PC-3 (cell line): ENCODE results near the gene PLAAT4. TPM values are rescaled to one million over a fixed set of nuclear protein-coding genes. Genes with fewer than 3 reads are reported as not detected.
"Not testable (repeated sequence)": the region's sequence is repeated elsewhere in the genome, so short reads cannot be mapped to it uniquely, and the experiment has no call there.

Experiments
- ATAC-seq: fragments of 200-7000 bp; cut with Tn5 transposase; 2 replicates; pipeline ENCODE4 v1.9.1; 2020; ENCODE audit warnings: mild to moderate bottlenecking, moderate library complexity
- BruUV-seq: library from RNA; stranded (reverse); fragments of 400-500 nt; replicated peaks from 2 replicates; lab custom pipeline; 2021; lab: Mats Ljungman, UMichigan
- CTCF ChIA-PET: fragments of 300-600 bp; sonication (Branson Sonifier 250); formaldehyde crosslinking; loops from one replicate; lab custom pipeline; 2022; ENCODE audit warnings: antibody characterized with exemption; lab: Charles Lee
- POLR2A ChIA-PET: fragments of 300-600 bp; sonication (Branson Sonifier 250); formaldehyde crosslinking; loops from one replicate; lab custom pipeline; 2022; ENCODE audit warnings: antibody characterized with exemption; ENCODE audit not compliant: unreplicated experiment; lab: Charles Lee
- DNase-seq: peaks from one replicate; pipeline ENCODE4 v3.0.0-alpha.2; 2015
- H2AFZ ChIP-seq: fragments of 300-600 bp; sonication (generic); 2 replicates; pipeline ENCODE4 v1.6.0; 2016; ENCODE audit warnings: antibody characterized with exemption, low read length
- H3F3A ChIP-seq: fragments of 300-600 bp; sonication (generic); one replicate; pipeline ENCODE4 v1.6.0; 2017; ENCODE audit warnings: antibody characterized with exemption, low read length, control low read depth, mild to moderate bottlenecking; ENCODE audit not compliant: unreplicated experiment
- H3K27ac ChIP-seq: fragments of 300-600 bp; sonication (generic); 2 replicates; pipeline ENCODE4 v1.5.1; 2016; ENCODE audit warnings: mild to moderate bottlenecking, low read length
- H3K27me3 ChIP-seq: fragments of 300-600 bp; sonication (generic); 2 replicates; pipeline ENCODE4 v1.6.1; 2016; ENCODE audit warnings: low read length, mixed read lengths
- H3K36me3 ChIP-seq: fragments of 300-600 bp; sonication (generic); 2 replicates; pipeline ENCODE4 v1.6.1; 2016; ENCODE audit warnings: low read depth, mixed run types, low read length, mixed read lengths
- H3K4me1 ChIP-seq: fragments of 300-600 bp; sonication (generic); 2 replicates; pipeline ENCODE4 v1.5.1; 2016; ENCODE audit warnings: low read length; ENCODE audit not compliant: insufficient read depth
- H3K4me2 ChIP-seq: fragments of 300-600 bp; sonication (generic); 2 replicates; pipeline ENCODE4 v1.6.0; 2016; ENCODE audit warnings: low read length
- H3K4me3 ChIP-seq: fragments of 300-600 bp; sonication (generic); 2 replicates; pipeline ENCODE4 v1.5.1; 2016; ENCODE audit warnings: mild to moderate bottlenecking, low read length, mixed read lengths
- H3K79me2 ChIP-seq: fragments of 300-600 bp; sonication (generic); 2 replicates; pipeline ENCODE4 v1.6.1; 2017; ENCODE audit warnings: low read length, mixed read lengths
- H3K9ac ChIP-seq: fragments of 300-600 bp; sonication (generic); 2 replicates; pipeline ENCODE4 v1.6.0; 2016; ENCODE audit warnings: mild to moderate bottlenecking, low read length
- H3K9me2 ChIP-seq: fragments of 300-600 bp; sonication (generic); replicated peaks from 2 replicates; pipeline ENCODE4 v1.6.1; 2016; ENCODE audit warnings: mixed run types, low read length, mixed read lengths
- H3K9me3 ChIP-seq: fragments of 300-600 bp; sonication (generic); 2 replicates; pipeline ENCODE4 v1.6.1; 2016; ENCODE audit warnings: low read length, mixed read lengths
- H4K20me1 ChIP-seq: fragments of 300-600 bp; sonication (generic); 2 replicates; pipeline ENCODE4 v1.6.1; 2016; ENCODE audit warnings: low read length, mixed read lengths
- EZH2 ChIP-seq: fragments of 300-600 bp; sonication (generic); IDR thresholded peaks from one replicate; pipeline ENCODE4 v1.6.1; 2017; ENCODE audit warnings: antibody characterized with exemption, mild to moderate bottlenecking, low read length; ENCODE audit not compliant: unreplicated experiment
- EZH2phosphoT487 ChIP-seq: fragments of 300-600 bp; sonication (generic); IDR thresholded peaks from 2 replicates; pipeline ENCODE4 v1.6.1; 2018; ENCODE audit warnings: mild to moderate bottlenecking, antibody characterized with exemption, low read length, borderline replicate concordance
- intact Hi-C: fragments of 100-400 bp; cut with micrococcal nuclease; formaldehyde crosslinking; loops from 2 replicates; pipeline ENCODE4 v1.9.0; 2023
- total RNA-seq: library from RNA; depleted of rRNA; stranded (reverse); fragments of >200 nt; gene quantifications from 2 replicates; pipeline ENCODE4 v1.2.3, GENCODE V29; 2014
- TF ChIP-seq, protein P1 (sequence below): fragments of 300-600 bp; sonication (generic); conservative IDR thresholded peaks from 2 replicates; pipeline ENCODE4 v1.5.1; 2017; ENCODE audit warnings: antibody characterized with exemption, low read depth, mild to moderate bottlenecking, low read length

The PLAAT4 gene
- total RNA-seq, 1 experiment from 2014 or later: 5.4 TPM

DNA sequence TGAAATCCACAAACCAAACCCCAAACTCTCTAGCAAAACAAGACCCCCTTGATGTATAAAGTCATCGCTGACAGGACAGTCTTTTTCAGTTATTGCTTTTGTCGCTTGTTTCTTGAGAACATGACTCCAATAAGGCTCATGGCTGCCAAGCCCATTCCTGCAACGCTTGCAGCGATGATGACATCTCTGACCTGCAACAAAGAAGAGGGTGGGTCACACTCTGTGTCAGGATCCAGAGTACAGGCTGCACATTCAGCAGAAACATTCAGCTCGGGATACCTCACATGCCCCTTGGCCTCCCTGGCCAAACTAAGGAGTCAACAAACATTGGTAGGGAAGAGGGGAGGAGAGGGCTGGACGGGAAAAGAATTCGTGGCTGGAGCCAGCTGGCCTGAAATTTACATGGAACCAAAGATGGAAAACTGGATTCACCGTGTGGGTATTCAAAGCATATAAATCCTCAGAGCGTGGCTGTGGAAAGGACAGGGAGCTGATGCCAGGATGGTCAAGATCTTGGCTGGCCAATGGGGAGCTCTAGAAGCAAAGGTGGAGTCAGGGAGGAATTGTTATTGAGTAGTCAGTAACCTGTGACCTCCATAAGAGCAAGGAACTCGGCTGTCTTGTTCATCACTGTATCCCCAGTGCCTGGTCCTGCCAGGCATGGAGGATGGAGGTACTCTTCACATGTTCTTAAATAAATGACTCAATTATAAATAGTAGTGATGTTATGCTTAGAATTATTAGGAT lies 38.4 kb downstream of the PLAAT4 start:
- H3K36me3 ChIP-seq: peaks cover 9% of the 10 kb centered on the region
- H3K9ac ChIP-seq: no peak overlapping the region
- H3K4me3 ChIP-seq: no peak overlapping the region
- H2AFZ ChIP-seq: no peak overlapping the region
- H3K27me3 ChIP-seq: no peaks in the 10 kb centered on the region
- DNase-seq: no peak
- no peaks in the 10 kb centered on the region for H3F3A ChIP-seq
- no peak for ATAC-seq
- TF ChIP-seq, protein P1, sequence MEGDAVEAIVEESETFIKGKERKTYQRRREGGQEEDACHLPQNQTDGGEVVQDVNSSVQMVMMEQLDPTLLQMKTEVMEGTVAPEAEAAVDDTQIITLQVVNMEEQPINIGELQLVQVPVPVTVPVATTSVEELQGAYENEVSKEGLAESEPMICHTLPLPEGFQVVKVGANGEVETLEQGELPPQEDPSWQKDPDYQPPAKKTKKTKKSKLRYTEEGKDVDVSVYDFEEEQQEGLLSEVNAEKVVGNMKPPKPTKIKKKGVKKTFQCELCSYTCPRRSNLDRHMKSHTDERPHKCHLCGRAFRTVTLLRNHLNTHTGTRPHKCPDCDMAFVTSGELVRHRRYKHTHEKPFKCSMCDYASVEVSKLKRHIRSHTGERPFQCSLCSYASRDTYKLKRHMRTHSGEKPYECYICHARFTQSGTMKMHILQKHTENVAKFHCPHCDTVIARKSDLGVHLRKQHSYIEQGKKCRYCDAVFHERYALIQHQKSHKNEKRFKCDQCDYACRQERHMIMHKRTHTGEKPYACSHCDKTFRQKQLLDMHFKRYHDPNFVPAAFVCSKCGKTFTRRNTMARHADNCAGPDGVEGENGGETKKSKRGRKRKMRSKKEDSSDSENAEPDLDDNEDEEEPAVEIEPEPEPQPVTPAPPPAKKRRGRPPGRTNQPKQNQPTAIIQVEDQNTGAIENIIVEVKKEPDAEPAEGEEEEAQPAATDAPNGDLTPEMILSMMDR: no peak
- TF ChIP-seq EZH2: no peak
- no peak for TF ChIP-seq EZH2phosphoT487
- H3K9me3 ChIP-seq: no peaks in the 10 kb centered on the region
- H4K20me1 ChIP-seq: no peaks in the 10 kb centered on the region
- H3K79me2 ChIP-seq: no peaks in the 10 kb centered on the region
- H3K4me2 ChIP-seq: no peak overlapping the region
- H3K27ac ChIP-seq: no peak overlapping the region
- ChIA-PET POLR2A (no interaction called here), CTCF (no interaction called here)
- H3K4me1 ChIP-seq: no peaks in the 10 kb centered on the region
- no peaks in the 10 kb centered on the region for H3K9me2 ChIP-seq
- no TSS peak for BruUV-seq
- intact Hi-C loops: no loop called here

DNA sequence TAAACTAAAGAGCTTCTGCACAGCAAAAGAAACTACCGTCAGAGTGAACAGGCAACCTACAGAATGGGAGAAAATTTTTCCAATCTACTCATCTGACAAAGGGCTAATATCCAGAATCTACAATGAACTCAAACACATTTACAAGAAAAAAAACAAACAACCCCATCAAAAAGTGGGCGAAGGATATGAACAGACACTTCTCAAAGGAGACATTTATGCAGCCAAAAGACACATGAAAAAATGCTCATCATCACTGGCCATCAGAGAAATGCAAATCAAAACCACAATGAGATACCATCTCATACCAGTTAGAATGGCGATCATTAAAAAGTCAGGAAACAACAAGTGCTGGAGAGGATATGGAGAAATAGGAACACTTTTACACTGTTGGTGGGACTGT lies 42.3 kb downstream of the PLAAT4 start:
- CTCF ChIA-PET: not testable (repeated sequence)

DNA sequence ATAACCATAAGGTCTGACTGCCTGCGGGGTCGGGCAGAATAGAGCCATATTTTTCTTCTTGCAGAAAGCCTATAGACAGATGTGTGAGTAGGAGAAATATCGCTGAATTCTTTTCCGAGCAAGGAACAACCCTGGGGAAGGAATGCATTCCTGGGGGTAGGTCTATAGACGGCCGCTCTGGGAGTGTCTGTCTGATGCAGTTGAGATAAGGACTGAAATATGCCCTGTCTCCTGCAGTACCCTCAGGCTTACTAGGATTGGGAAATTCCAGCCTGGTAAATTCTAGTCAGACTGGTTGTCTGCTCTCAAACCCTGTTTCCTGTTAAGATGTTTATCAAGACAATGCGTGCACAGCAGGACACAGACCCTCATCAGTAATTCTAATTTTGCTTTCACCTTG lies 44.6 kb downstream of the PLAAT4 start:
- H3K4me2 ChIP-seq, CTCF ChIA-PET, H3K27me3 ChIP-seq, H3K9me3 ChIP-seq, H2AFZ ChIP-seq, H3K4me3 ChIP-seq, H3K9me2 ChIP-seq, H3K4me1 ChIP-seq, BruUV-seq, H3K27ac ChIP-seq, H3K9ac ChIP-seq, intact Hi-C loops, POLR2A ChIA-PET, H4K20me1 ChIP-seq, H3K79me2 ChIP-seq, DNase-seq, H3F3A ChIP-seq, ATAC-seq: not testable (repeated sequence)
- peaks cover 30% of the 10 kb centered on the region for H3K36me3 ChIP-seq

More for the DNA sequence above, 42.3 kb downstream of the PLAAT4 start:
- H3K9me3 ChIP-seq, ATAC-seq, H3K9me2 ChIP-seq, H3K27ac ChIP-seq, H3F3A ChIP-seq, BruUV-seq, H3K79me2 ChIP-seq, H3K4me1 ChIP-seq, H3K27me3 ChIP-seq, H2AFZ ChIP-seq, intact Hi-C loops, DNase-seq, H3K4me3 ChIP-seq, POLR2A ChIA-PET, H4K20me1 ChIP-seq, H3K9ac ChIP-seq, H3K4me2 ChIP-seq: not testable (repeated sequence)
- peaks cover 31% of the 10 kb centered on the region for H3K36me3 ChIP-seq

DNA sequence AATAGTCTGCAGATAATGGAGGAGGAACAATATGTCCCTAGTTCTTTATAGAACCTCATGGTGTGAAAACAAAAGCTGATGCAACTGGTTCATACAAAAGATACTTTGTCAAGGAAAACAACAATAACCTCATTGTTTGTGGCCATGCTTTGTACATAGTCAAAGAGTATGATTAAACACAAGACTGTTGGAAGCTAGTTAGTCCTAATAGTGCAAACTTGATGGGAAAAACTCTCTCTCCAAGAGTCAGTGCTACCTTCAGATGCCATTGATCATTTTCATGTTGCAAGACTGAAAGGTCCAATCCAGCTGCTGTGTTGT lies 46.7 kb downstream of the PLAAT4 start:
- H2AFZ ChIP-seq: no peak overlapping the region

More for the DNA sequence above, 46.7 kb downstream of the PLAAT4 start:
- Histone ChIP-seq H4K20me1 (no peaks in the 10 kb centered on the region), H3F3A (no peaks in the 10 kb centered on the region), H3K4me3 (no peak overlapping the region), H3K9me2 (no peaks in the 10 kb centered on the region), H3K4me2 (no peak overlapping the region), H3K9me3 (0 out of 2 replicates have a peak, but pooled peaks cover 3% of the 10 kb centered on the region), H3K9ac (no peak overlapping the region), H3K36me3 (peaks cover 30% of the 10 kb centered on the region), H3K27ac (no peak overlapping the region), H3K27me3 (no peaks in the 10 kb centered on the region), H3K79me2 (no peaks in the 10 kb centered on the region), H3K4me1 (no peaks in the 10 kb centered on the region)
- ATAC-seq (0 out of 2 replicates have a peak, but pooled peaks have one; percentile 27), DNase-seq (no peak)
- no TSS peak for BruUV-seq
- intact Hi-C loops: no loop called here
- ChIA-PET POLR2A (no interaction called here), CTCF (interaction anchor here (0.6 kb wide), 1 partner anchor 11 kb away, joined by 3 read pairs; no protein-coding TSS in a partner anchor)
- TF ChIP-seq EZH2 (no peak), EZH2phosphoT487 (no peak)
- TF ChIP-seq, protein P1: no peak
